Neuronal stem cell (in vitro differentiated cells): Measurements from ENCODE around the gene METAP1D.

Experiments
- DNase-seq: peaks from one replicate; pipeline ENCODE4 v3.0.0-alpha.2; 2013; ENCODE audit warnings: low spot score
- H2AFZ ChIP-seq: one replicate; pipeline ENCODE4 v1.6.1; 2013; ENCODE audit warnings: mild to moderate bottlenecking, low read length, inconsistent platforms
- H2AK5ac ChIP-seq: 2 replicates; pipeline ENCODE4 v1.6.1; 2013; ENCODE audit warnings: low read depth, mild to moderate bottlenecking, inconsistent platforms, low read length, moderate library complexity, mixed read lengths
- H2BK120ac ChIP-seq: 2 replicates; pipeline ENCODE4 v1.6.1; 2013; ENCODE audit warnings: low read depth, mild to moderate bottlenecking, inconsistent platforms, low read length, moderate library complexity, mixed read lengths
- H2BK12ac ChIP-seq: one replicate; pipeline ENCODE4 v1.6.1; 2013; ENCODE audit warnings: low read length, inconsistent platforms
- H2BK15ac ChIP-seq: 2 replicates; pipeline ENCODE4 v1.6.1; 2013; ENCODE audit warnings: mild to moderate bottlenecking, low read length, inconsistent platforms, mixed read lengths
- H2BK5ac ChIP-seq: one replicate; pipeline ENCODE4 v1.6.1; 2013; ENCODE audit warnings: inconsistent platforms, mild to moderate bottlenecking, low read length, moderate library complexity
- H3K14ac ChIP-seq: one replicate; pipeline ENCODE4 v1.6.1; 2013; ENCODE audit warnings: low read length, inconsistent platforms
- H3K18ac ChIP-seq: 2 replicates; pipeline ENCODE4 v1.6.1; 2013; ENCODE audit warnings: low read length, inconsistent platforms
- H3K23ac ChIP-seq: 2 replicates; pipeline ENCODE4 v1.6.1; 2013; ENCODE audit warnings: low read depth, mild to moderate bottlenecking, mixed read lengths, low read length, inconsistent platforms; ENCODE audit not compliant: poor library complexity
- H3K27ac ChIP-seq: replicated peaks from 3 replicates; pipeline ENCODE4 v1.5.1; 2013; ENCODE audit warnings: low read length, inconsistent platforms
- H3K27me3 ChIP-seq, 3 experiments: 2 replicates each; pipeline ENCODE4 v1.6.1; 2013; ENCODE audit warnings: low read length in 3 of 3, mild to moderate bottlenecking in 2 of 3, inconsistent platforms in 1 of 3, low read depth in 1 of 3, mixed read lengths in 1 of 3, moderate library complexity in 1 of 3; ENCODE audit not compliant: control insufficient read depth in 3 of 3, insufficient read depth in 3 of 3
- H3K36me3 ChIP-seq, 2 donors: replicated peaks in 1 of 2; 2 replicates each; pipeline ENCODE4 v1.6.1; 2013; ENCODE audit warnings: low read length in 2 of 2; ENCODE audit not compliant: control insufficient read depth in 2 of 2, insufficient read depth in 2 of 2
- H3K4ac ChIP-seq: 2 replicates; pipeline ENCODE4 v1.6.1; 2013; ENCODE audit warnings: inconsistent platforms, mild to moderate bottlenecking, low read length, moderate library complexity
- H3K4me1 ChIP-seq, 2 donors: 1 replicate in 1 of 2; 2 replicates in 1 of 2; pipeline ENCODE4 v1.6.1; 2013; ENCODE audit warnings: low read length in 2 of 2, low read depth in 1 of 2; ENCODE audit not compliant: control insufficient read depth in 2 of 2, insufficient read depth in 1 of 2
- H3K4me2 ChIP-seq: one replicate; pipeline ENCODE4 v1.6.1; 2013; ENCODE audit warnings: mild to moderate bottlenecking, low read length, inconsistent platforms; ENCODE audit not compliant: insufficient read depth, poor library complexity, severe bottlenecking
- H3K4me3 ChIP-seq, 2 donors: 2 replicates each; pipeline ENCODE4 v1.5.1; 2013; ENCODE audit warnings: low read length in 2 of 2, mild to moderate bottlenecking in 2 of 2, inconsistent platforms in 1 of 2, moderate library complexity in 1 of 2
- H3K79me1 ChIP-seq: one replicate; pipeline ENCODE4 v1.6.1; 2013; ENCODE audit warnings: low read depth, mild to moderate bottlenecking, inconsistent platforms, low read length, moderate library complexity
- H3K9ac ChIP-seq: one replicate; pipeline ENCODE4 v1.6.1; 2013; ENCODE audit warnings: mild to moderate bottlenecking, low read depth, low read length, inconsistent platforms; ENCODE audit not compliant: poor library complexity
- H3K9me3 ChIP-seq, 2 donors: replicated peaks in 1 of 2; 2 replicates each; pipeline versions ENCODE3 to v1.6.1; 2013; ENCODE audit warnings: low read length in 2 of 2, mild to moderate bottlenecking in 2 of 2, inconsistent platforms in 1 of 2, low read depth in 1 of 2, mixed read lengths in 1 of 2, moderate library complexity in 1 of 2; ENCODE audit not compliant: control insufficient read depth in 2 of 2, insufficient read depth in 1 of 2
- H4K8ac ChIP-seq: one replicate; pipeline ENCODE4 v1.6.1; 2013; ENCODE audit warnings: low read depth, mild to moderate bottlenecking, inconsistent platforms, low read length, moderate library complexity
- H4K91ac ChIP-seq: one replicate; pipeline ENCODE4 v1.6.1; 2013; ENCODE audit warnings: low read length, low read depth, mild to moderate bottlenecking, inconsistent platforms; ENCODE audit not compliant: poor library complexity
- WGBS, 2 donors: extraction: QIAGEN DNeasy Blood & Tissue Kit; methylation state at CpG; one replicate each; pipeline ENCODE4 v1.1.7; 2013; ENCODE audit warnings: missing lambda C conversion rate in 2 of 2, mixed read lengths in 1 of 2; ENCODE audit not compliant: insufficient read length in 2 of 2, insufficient replicate concordance in 1 of 2; ENCODE audit errors: extremely low coverage in 2 of 2; 5-methylcytosine and 5-hydroxymethylcytosine counted together

METAP1D gene

DNA sequence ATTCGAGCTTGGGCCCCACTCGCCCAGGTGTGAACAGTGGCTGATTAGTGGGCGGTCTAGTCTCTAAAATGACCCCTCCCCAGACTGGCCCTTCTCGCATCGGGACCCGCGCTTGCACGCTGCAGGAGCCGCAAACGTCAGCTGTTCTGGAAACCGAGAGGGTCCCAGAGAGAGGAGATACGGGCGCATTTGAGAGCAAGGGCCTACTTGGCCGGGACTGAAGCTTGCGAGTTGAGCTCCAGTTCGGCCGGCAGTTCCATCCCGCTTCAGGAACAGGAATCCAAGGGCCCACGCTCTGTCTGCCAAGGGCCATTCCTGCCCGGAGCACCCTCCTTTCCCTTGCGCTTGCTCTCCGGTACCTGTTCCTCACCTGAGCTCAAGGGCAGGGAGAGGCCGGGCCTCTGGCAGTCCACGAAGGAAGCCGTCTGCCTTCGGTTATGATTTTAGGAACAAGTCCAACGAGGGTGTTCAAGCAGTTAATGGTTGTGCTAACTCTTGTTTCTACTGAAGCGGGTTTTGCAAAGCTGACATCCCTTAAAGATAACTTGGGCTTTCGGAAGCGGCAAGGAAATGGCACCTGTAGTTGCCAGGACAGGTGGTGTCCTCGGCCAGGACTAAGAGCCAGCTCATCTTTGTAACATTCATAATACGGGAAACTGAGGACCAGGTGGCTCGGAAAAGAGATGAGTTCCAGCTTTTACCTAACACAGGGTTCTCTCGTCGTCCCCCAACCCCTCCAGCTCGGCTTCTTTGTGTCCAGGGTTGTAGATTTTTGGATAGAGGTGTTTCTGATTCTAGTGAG is 81.7 kb downstream of the METAP1D start:
- Histone ChIP-seq H3K9ac (no peak overlapping the region), H3K4ac (no peak overlapping the region), H3K79me1 (no peaks in the 10 kb centered on the region), H2AFZ (peak overlapping the region; percentile 57), H2BK5ac (no peak overlapping the region), H4K8ac (no peak overlapping the region), H3K14ac (no peak overlapping the region), H3K4me2 (no peak overlapping the region), H3K4me3 (no peak overlapping the region), H3K18ac (no peak overlapping the region), H2BK12ac (no peak overlapping the region), H4K91ac (no peak overlapping the region), H3K27ac (no peak overlapping the region), H2BK15ac (no peak overlapping the region), H3K27me3 (peaks cover 53 to 92% (median 87%) of the 10 kb centered on the region in 3 experiments), H3K23ac (no peak overlapping the region), H2AK5ac (no peak overlapping the region), H3K4me1 (peaks cover 12 to 13% of the 10 kb centered on the region in 2 donors), H3K9me3 (peaks cover 2 to 23% of the 10 kb centered on the region in 2 donors), H2BK120ac (no peak overlapping the region), H3K36me3 (no peaks in the 10 kb centered on the region)
- no CpG with 5 or more reads among the region's 36 CpGs for WGBS, 2 donors
- DNase-seq = peak; percentile 31

DNA sequence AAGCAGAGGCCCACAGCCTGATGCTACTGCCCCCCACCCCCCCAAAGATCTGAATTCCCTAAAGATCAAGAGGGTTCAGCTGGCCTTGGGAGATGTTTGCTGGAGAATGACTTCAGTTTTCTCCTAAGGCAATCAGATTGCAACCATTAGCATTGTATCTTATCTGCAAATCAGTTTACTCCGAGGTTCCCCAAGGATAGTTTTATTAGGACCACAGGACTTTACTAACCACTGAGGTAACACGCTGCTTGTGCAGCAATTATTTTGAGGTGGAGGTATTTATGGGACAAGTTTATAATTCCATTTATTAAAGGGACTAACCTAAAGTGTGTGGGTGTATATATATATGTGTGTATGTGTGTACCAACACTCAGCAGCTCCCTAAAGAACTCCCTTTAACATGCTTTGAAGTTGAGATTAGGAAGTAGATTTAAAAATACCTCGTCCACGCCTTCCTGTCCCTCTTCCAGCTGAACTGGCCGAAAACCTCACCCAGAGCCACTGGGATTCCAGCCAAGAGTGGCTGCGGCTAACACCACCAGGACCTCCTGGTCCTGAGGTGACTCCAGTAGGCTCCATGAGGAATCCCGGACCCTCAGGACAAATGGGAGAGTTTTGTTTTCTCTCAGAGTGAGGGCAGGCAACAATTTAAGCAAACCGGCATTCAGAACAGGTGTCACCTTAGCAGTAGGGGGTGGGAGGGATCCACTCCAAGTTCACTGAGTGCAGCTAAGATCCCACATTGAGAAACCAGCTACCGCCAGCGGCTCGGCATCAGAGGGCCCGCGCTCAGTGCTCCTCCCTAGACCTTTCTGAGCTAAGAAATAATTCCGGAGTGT is 82.6 kb downstream of the METAP1D start:
- H4K91ac ChIP-seq = no peak overlapping the region
- no peak overlapping the region for H3K23ac ChIP-seq
- H3K79me1 ChIP-seq = no peaks in the 10 kb centered on the region
- H2BK5ac ChIP-seq = no peak overlapping the region
- H3K4me1 ChIP-seq = peaks cover 14 to 18% of the 10 kb centered on the region in 2 donors
- H3K27ac ChIP-seq = no peak overlapping the region
- H3K4me2 ChIP-seq = no peak overlapping the region
- no peak overlapping the region for H3K14ac ChIP-seq
- no peak overlapping the region for H2BK120ac ChIP-seq
- H4K8ac ChIP-seq = no peak overlapping the region
- peak; percentile 38 for DNase-seq
- no peak overlapping the region for H3K4ac ChIP-seq
- peaks cover 54 to 95% (median 90%) of the 10 kb centered on the region in 3 experiments for H3K27me3 ChIP-seq
- no peak overlapping the region for H2BK12ac ChIP-seq
- H3K9me3 ChIP-seq = peaks cover 2 to 23% of the 10 kb centered on the region in 2 donors
- H3K18ac ChIP-seq = no peak overlapping the region
- H3K9ac ChIP-seq = no peak overlapping the region
- no peak overlapping the region for H3K4me3 ChIP-seq
- no peak overlapping the region for H2BK15ac ChIP-seq
- H2AFZ ChIP-seq = no peak overlapping the region
- WGBS, 2 donors = no CpG with 5 or more reads among the region's 14 CpGs
- no peak overlapping the region for H2AK5ac ChIP-seq
- H3K36me3 ChIP-seq = no peaks in the 10 kb centered on the region

DNA sequence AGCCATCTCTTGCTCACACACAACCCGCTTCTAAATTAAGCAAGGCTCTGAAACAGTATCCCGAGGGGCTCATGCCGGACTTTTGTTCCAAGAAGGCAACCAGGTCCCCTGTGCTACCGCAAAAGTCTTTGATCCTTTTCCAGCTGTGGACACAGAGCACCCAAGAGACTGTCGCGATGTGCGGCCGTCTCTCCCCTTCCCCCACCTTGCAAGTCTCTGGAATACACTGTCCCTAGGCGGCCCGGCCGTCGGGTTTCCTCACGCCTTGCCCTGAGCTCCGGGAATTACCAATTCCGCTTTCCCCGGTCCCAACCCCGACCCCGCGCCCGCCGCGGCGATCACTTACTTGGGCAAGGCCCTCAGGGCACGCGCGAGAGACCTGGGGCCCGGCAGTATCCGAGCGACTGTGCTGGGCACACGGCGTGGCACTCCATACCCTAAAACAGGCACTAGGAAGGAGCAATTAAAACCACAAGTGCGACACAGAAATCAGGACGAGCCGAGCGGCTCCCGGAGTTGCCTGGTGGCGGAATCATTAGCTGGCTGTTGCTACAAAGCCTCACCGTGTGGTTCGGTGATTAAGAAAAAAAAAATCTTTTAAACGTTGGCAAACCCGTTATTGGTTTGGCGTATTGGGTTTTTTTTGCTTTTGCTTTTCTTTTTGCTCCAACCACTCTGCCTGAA is 83.3 kb downstream of the METAP1D start:
- Histone ChIP-seq H3K4me1 (peaks cover 18 to 22% of the 10 kb centered on the region in 2 donors), H3K27me3 (peaks cover 61 to 96% (median 93%) of the 10 kb centered on the region in 3 experiments), H2BK120ac (no peak overlapping the region), H3K79me1 (no peaks in the 10 kb centered on the region), H2BK12ac (no peak overlapping the region), H3K23ac (no peak overlapping the region), H4K91ac (no peak overlapping the region), H2AFZ (peak overlapping the region; percentile 52), H2BK15ac (no peak overlapping the region), H3K36me3 (no peaks in the 10 kb centered on the region), H3K14ac (no peak overlapping the region), H2BK5ac (no peak overlapping the region), H3K9ac (no peak overlapping the region), H3K4me2 (no peak overlapping the region), H3K4me3 (no peak overlapping the region), H3K4ac (no peak overlapping the region), H3K18ac (peak overlapping the region; percentile 55), H2AK5ac (no peak overlapping the region), H3K27ac (no peak overlapping the region), H4K8ac (no peak overlapping the region), H3K9me3 (peaks cover 2 to 23% of the 10 kb centered on the region in 2 donors)
- peak; percentile 35 for DNase-seq
- no CpG with 5 or more reads among the region's 42 CpGs for WGBS, 2 donors
